PC-3 (cell line): ENCODE results near the gene TAS1R3.

Source experiments
- EZH2 ChIP-seq: fragments of 300-600 bp; sonication (generic); IDR thresholded peaks from one replicate; pipeline ENCODE4 v1.6.1; 2017; ENCODE audit warnings: antibody characterized with exemption, mild to moderate bottlenecking, low read length; ENCODE audit not compliant: unreplicated experiment
- TF ChIP-seq, protein P1 (sequence below): fragments of 300-600 bp; sonication (generic); conservative IDR thresholded peaks from 2 replicates; pipeline ENCODE4 v1.5.1; 2017; ENCODE audit warnings: antibody characterized with exemption, low read depth, mild to moderate bottlenecking, low read length

DNA sequence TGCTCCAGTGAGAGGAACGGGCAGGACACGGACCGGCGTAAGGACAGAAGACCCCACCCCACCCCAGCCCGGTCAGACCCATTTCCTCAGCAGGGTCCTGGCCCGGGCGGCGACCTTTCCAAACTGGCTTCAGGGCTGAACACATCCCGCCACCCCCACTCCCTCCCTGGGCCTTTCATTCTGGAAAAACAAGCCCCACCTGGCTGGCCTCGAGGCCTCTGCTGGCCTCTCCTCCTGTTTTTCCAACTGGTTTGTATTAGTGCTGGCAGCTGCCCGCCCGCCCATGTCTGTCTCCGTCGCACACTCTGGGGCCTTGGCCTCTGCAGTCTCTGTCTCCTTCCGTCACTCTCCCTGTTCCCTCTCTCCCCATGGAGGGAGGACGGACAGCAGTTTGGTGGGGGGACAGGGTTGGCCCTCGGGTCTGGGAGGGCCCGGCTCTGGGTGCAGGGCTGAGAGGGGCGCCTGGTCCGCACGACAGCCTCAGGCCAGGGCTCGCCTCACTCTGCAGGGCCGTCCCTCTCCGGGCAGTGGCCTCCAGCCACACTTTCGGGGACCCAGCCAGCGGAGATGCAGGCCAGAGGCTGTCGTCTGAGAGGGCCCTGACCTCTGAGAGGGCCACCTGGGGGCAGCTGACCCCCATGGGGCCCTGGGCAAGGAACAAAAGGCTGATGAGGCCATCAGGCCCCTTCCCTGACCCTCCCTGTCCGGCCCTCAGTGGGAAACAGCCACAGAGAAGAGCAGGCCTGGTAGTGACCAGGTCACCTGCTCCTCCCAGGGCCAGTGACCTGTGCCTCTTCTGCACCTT is 28.8 kb downstream of the TAS1R3 start:
- no peak for TF ChIP-seq EZH2
- TF ChIP-seq, protein P1, sequence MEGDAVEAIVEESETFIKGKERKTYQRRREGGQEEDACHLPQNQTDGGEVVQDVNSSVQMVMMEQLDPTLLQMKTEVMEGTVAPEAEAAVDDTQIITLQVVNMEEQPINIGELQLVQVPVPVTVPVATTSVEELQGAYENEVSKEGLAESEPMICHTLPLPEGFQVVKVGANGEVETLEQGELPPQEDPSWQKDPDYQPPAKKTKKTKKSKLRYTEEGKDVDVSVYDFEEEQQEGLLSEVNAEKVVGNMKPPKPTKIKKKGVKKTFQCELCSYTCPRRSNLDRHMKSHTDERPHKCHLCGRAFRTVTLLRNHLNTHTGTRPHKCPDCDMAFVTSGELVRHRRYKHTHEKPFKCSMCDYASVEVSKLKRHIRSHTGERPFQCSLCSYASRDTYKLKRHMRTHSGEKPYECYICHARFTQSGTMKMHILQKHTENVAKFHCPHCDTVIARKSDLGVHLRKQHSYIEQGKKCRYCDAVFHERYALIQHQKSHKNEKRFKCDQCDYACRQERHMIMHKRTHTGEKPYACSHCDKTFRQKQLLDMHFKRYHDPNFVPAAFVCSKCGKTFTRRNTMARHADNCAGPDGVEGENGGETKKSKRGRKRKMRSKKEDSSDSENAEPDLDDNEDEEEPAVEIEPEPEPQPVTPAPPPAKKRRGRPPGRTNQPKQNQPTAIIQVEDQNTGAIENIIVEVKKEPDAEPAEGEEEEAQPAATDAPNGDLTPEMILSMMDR: no peak
